ENCODE data around the gene PLXDC1.
A peak's percentile ranks its signal among the peaks of the same experiment; 100 is the strongest.
"Not testable (repeated sequence)": the region's sequence is repeated elsewhere in the genome, so short reads cannot be mapped to it uniquely, and the experiment has no call there.

Gene PLXDC1

DNA sequence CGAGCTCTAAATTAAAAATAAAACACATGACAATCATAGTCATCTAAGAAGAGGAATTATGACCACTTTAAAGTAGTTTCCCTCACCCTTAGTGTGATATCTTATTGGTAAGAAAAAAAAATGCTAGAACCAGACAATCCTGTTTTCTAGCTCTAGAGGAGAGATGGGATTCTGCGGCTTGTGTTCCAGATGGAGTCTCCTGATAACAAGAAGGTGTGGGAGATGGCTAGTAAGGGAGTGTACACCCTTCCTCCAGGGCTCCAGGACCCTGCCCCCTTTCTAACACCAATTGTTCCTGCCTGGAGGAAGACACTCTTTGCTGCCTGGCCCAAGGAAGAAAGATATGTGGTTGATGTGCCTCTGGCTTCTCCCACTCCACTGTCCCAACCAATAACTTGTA is 115.4 kb downstream of the PLXDC1 start:
- no peak for TF ChIP-seq CTCF (IDR thresholded peaks at IDR 0.05; ENCODE audit: control insufficient read depth, extremely low read depth, insufficient read depth)
- peak; percentile 56 for DNase-seq (ENCODE audit: low read depth)
- H3K4me3 ChIP-seq (ENCODE audit: low read depth, low read length), result no peak overlapping the region

GRCh38 chr17:39035578-39035977 is 115.9 kb downstream of the PLXDC1 start:
- DNase-seq (ENCODE audit: low read depth); H3K4me3 ChIP-seq (ENCODE audit: low read depth, low read length): not testable (repeated sequence)

DNA sequence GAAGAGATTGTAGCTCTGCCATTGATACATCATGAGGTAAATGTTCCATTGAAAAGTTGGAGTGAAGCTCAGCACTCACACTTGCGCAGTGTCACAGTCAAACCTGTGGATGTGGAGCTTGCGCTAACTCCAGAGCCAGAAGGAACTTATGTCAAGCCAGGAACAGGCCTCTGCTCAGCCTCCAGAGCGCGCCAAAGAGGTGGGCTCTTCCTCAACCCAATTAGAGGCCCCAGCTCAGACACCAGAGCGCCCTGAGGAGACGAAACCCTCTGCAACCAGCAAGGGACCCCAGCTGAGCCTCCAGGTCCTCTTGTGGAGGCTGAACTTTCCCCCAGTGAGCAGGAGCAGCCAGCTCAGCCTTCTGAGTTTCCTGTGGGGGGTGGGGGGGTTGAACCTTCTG is 122.7 kb downstream of the PLXDC1 start:
- no peak for TF ChIP-seq CTCF (IDR thresholded peaks at IDR 0.05; ENCODE audit: control insufficient read depth, extremely low read depth, insufficient read depth)
- no peak for DNase-seq (ENCODE audit: low read depth)
- no peak overlapping the region for H3K4me3 ChIP-seq (ENCODE audit: low read depth, low read length)

GRCh38 chr17:39027455-39028035 is 123.9 kb downstream of the PLXDC1 start:
- no peak for DNase-seq (ENCODE audit: low read depth)
- TF ChIP-seq CTCF (IDR thresholded peaks at IDR 0.05; ENCODE audit: control insufficient read depth, extremely low read depth, insufficient read depth), result no peak
- peak overlapping the region; percentile 41 for H3K4me3 ChIP-seq (ENCODE audit: low read depth, low read length)

- DNase-seq (ENCODE audit: low read depth), result peak; percentile 67
- H3K4me3 ChIP-seq (ENCODE audit: low read depth, low read length), result peak overlapping the region; percentile 41
- TF ChIP-seq CTCF (IDR thresholded peaks at IDR 0.05; ENCODE audit: control insufficient read depth, extremely low read depth, insufficient read depth), result no peak
Observed at GRCh38 chr17:39026980-39027451, 124.4 kb downstream of the PLXDC1 start.

- DNase-seq (ENCODE audit: low read depth); H3K4me3 ChIP-seq (ENCODE audit: low read depth, low read length): not testable (repeated sequence)
Observed at GRCh38 chr17:39026346-39026745, 125.1 kb downstream of the PLXDC1 start.

- no peak for TF ChIP-seq CTCF (IDR thresholded peaks at IDR 0.05; ENCODE audit: control insufficient read depth, extremely low read depth, insufficient read depth)
- H3K4me3 ChIP-seq (ENCODE audit: low read depth, low read length), result no peak overlapping the region
- no peak for DNase-seq (ENCODE audit: low read depth)
Observed at GRCh38 chr17:39022924-39023323, 128.5 kb downstream of the PLXDC1 start.

GRCh38 chr17:39020037-39020436 is 131.4 kb downstream of the PLXDC1 start:
- H3K4me3 ChIP-seq (ENCODE audit: low read depth, low read length); DNase-seq (ENCODE audit: low read depth): not testable (repeated sequence)

All from LNCaP clone FGC (cell line).